Esophagus squamous epithelium (tissue), 4 donors: Measurements from ENCODE around the gene CTCFL.

Source experiments
- POLR2A ChIP-seq, 4 donors: fragments of 450-650 bp; IDR thresholded peaks; one replicate each; pipeline ENCODE4 v1.6.1; 2017; ENCODE audit warnings: antibody characterized with exemption in 4 of 4, mild to moderate bottlenecking in 4 of 4, moderate library complexity in 3 of 4
- TF ChIP-seq, protein P1 (sequence below), 6 experiments: fragments of 450-650 bp in 4 of 6; fragments of 200-600 bp in 2 of 6; sonication (generic) in 2 of 6; IDR thresholded peaks; one replicate each; pipeline ENCODE4 v1.5.1; 2016 to 2019; ENCODE audit warnings: antibody characterized with exemption in 6 of 6, mild to moderate bottlenecking in 4 of 6, moderate library complexity in 4 of 6

DNA sequence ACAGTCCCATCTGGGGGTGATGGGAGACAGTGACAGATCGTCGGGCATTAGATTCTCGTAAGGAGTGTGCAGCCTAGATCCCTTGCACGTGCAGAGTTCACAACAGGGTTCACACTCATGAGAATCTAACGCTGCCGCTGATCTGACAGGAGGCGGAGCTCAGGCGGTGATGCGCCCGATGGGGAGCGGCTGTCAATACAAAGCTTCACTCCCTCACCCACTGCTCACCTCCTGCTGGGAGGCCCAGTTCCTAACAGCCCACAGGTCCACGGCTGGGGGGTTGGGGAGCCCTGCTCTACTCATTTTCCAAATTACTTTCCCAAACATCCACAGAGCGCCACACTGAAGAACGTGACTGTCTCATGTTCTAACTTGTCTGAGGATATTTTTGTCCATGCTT lies 25.3 kb downstream of the CTCFL start:
- TF ChIP-seq, protein P1, sequence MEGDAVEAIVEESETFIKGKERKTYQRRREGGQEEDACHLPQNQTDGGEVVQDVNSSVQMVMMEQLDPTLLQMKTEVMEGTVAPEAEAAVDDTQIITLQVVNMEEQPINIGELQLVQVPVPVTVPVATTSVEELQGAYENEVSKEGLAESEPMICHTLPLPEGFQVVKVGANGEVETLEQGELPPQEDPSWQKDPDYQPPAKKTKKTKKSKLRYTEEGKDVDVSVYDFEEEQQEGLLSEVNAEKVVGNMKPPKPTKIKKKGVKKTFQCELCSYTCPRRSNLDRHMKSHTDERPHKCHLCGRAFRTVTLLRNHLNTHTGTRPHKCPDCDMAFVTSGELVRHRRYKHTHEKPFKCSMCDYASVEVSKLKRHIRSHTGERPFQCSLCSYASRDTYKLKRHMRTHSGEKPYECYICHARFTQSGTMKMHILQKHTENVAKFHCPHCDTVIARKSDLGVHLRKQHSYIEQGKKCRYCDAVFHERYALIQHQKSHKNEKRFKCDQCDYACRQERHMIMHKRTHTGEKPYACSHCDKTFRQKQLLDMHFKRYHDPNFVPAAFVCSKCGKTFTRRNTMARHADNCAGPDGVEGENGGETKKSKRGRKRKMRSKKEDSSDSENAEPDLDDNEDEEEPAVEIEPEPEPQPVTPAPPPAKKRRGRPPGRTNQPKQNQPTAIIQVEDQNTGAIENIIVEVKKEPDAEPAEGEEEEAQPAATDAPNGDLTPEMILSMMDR (IDR thresholded peaks at IDR 0.05) = no peak
- TF ChIP-seq POLR2A (IDR thresholded peaks at IDR 0.05) = no peak
